Measurements from ENCODE around the gene JAM2. TPM values are rescaled to one million over a fixed set of nuclear protein-coding genes. Genes with fewer than 3 reads are reported as not detected.

JAM2 gene
- total RNA-seq, 2 donors from 2014 or later, result 0.33 to 3.4 TPM

DNA sequence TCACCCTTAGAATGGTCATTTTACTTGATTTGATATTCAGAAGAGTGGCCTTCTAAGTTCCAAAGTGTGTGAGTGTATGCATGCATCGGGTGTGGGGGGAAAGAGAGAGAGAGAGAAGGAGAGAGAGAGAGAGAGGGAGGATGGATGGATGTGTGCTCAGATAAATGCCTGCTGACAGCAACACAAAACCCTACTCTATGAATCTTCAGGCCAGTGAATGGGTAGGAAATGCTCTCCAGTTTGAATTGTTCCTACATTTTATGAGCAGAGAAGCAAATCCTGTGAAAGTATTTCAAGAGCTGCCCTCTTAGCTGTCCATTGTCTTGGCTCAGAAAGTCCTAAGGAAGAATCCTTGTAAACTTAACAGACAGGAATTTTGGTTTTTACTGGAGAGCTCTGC, 7.4 kb downstream of the JAM2 start:
- Histone ChIP-seq H3K27ac (no peak overlapping the region), H3K36me3 (replicated peaks in 1 of 2; ENCODE audit: insufficient read depth in 1 of 2, low read depth in 2 of 2) (no peaks in the 10 kb centered on the region), H3K27me3 (no peaks in the 10 kb centered on the region), H3K4me1 (no peaks in the 10 kb centered on the region), H3K9me3 (no peaks in the 10 kb centered on the region), H3K4me3 (no peak overlapping the region)
- WGBS, 2 donors, result 55 to 63% methylated on average over 1 of the region's 1 CpG
- intact Hi-C loops (cut with DNase I), result no loop called here
- ATAC-seq (no peak), DNase-seq (no peak)
- TF ChIP-seq, protein P1, sequence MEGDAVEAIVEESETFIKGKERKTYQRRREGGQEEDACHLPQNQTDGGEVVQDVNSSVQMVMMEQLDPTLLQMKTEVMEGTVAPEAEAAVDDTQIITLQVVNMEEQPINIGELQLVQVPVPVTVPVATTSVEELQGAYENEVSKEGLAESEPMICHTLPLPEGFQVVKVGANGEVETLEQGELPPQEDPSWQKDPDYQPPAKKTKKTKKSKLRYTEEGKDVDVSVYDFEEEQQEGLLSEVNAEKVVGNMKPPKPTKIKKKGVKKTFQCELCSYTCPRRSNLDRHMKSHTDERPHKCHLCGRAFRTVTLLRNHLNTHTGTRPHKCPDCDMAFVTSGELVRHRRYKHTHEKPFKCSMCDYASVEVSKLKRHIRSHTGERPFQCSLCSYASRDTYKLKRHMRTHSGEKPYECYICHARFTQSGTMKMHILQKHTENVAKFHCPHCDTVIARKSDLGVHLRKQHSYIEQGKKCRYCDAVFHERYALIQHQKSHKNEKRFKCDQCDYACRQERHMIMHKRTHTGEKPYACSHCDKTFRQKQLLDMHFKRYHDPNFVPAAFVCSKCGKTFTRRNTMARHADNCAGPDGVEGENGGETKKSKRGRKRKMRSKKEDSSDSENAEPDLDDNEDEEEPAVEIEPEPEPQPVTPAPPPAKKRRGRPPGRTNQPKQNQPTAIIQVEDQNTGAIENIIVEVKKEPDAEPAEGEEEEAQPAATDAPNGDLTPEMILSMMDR (IDR thresholded peaks at IDR 0.05), result no peak
- TF ChIP-seq POLR2A (IDR thresholded peaks at IDR 0.05), result no peak

DNA sequence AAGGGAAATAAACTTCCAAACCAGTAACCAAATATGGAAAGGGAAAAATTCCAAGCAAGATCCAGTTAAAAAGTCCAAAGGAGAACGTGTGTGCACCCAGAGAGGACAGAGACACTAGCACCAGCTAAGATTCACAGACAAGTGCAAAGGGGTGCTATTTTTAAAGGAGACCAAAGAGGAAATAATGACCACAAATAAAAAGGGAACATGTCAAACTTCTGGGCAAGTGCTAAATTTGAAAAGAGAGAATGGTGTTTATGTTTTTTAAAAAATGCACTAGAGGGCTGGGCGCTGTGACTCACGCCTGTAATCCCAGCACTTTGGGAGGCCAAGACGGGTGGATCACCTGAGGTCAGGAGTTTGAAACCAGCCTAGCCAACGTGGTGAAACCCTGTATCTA, 8.6 kb downstream of the JAM2 start:
- no peaks in the 10 kb centered on the region for H3K4me1 ChIP-seq
- DNase-seq (no peak), ATAC-seq (no peak)
- H3K9me3 ChIP-seq, result no peaks in the 10 kb centered on the region
- no peak for TF ChIP-seq POLR2A (IDR thresholded peaks at IDR 0.05)
- TF ChIP-seq, protein P1 (IDR thresholded peaks at IDR 0.05), result no peak
- WGBS, 2 donors, result 43 to 67% methylated on average over 5 of the region's 5 CpGs
- no peak overlapping the region for H3K27ac ChIP-seq
- intact Hi-C loops (cut with DNase I), result no loop called here
- H3K27me3 ChIP-seq, result no peaks in the 10 kb centered on the region
- no peak overlapping the region for H3K4me3 ChIP-seq
- H3K36me3 ChIP-seq (replicated peaks in 1 of 2; ENCODE audit: insufficient read depth in 1 of 2, low read depth in 2 of 2), result no peaks in the 10 kb centered on the region

DNA sequence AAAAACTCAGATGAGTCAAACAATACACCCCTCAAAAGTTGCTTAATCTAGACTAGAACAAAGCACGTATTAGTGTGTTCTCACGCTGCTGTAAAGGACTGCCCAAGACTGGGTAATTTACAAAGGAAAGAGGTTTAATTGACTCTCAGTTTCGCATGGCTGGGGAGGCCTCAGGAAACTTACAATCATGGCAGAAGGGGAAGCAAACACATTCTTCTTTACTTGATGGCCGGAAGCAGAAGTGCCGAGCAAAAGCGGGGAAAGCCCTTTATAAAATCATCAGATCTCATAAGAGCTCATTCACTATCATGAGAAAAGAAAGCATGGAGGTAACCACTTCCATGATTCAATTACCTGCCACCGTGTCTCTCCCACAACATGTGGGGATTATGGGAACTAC, 10.1 kb downstream of the JAM2 start:
- Histone ChIP-seq H3K4me1 (no peaks in the 10 kb centered on the region), H3K9me3 (no peaks in the 10 kb centered on the region), H3K27me3 (no peaks in the 10 kb centered on the region), H3K27ac (no peak overlapping the region), H3K36me3 (replicated peaks in 1 of 2; ENCODE audit: insufficient read depth in 1 of 2, low read depth in 2 of 2) (no peaks in the 10 kb centered on the region), H3K4me3 (no peak overlapping the region)
- no peak for TF ChIP-seq POLR2A (IDR thresholded peaks at IDR 0.05)
- TF ChIP-seq, protein P1 (IDR thresholded peaks at IDR 0.05), result no peak
- WGBS, 2 donors, result 66 to 82% methylated on average over 7 of the region's 7 CpGs
- no peak for ATAC-seq
- intact Hi-C loops (cut with DNase I), result no loop called here
- DNase-seq, result no peak

DNA sequence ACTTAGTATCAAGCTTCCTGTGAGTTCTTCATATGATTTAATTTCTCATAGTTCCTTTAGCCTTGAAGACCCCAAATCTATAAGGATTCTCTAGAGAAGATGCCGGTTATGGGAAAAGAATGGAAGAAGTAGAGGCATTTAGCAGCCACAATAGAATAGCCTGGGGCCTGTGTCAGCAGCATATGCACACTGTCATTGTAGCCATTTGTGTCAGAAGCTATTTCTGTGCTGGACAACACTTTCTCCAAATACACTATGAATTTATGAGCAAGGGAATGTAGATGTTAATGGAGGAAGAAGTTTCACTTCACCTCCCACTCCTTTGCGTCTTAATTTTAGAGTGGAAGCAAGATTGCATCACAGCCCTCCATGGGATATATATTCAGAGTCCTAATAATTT, 17.4 kb downstream of the JAM2 start:
- ATAC-seq, result no peak
- TF ChIP-seq POLR2A (IDR thresholded peaks at IDR 0.05), result no peak
- no peak overlapping the region for H3K27ac ChIP-seq

DNA sequence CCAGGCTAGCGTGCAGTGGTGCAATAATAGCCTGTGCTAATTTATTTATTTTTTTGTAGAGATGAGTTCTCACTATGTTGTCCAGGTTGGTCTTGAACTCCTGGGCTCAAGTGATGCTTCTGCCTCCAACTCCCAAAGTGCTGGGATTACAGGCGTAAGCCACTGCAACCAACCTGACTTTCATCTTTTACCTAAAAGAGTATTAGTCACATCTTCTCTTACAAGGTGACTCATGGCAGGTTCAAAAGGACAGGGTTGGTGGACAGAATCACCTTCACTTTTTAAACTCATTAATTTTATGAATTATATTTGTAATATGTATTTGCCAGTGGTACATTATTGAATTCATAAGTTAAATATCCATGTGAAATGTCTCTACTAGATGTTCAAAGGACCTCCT, 18.1 kb downstream of the JAM2 start:
- ATAC-seq (no peak), DNase-seq (no peak)
- TF ChIP-seq POLR2A (IDR thresholded peaks at IDR 0.05), result no peak
- TF ChIP-seq, protein P1 (IDR thresholded peaks at IDR 0.05), result no peak
- H3K4me1 ChIP-seq, result no peaks in the 10 kb centered on the region
- no peaks in the 10 kb centered on the region for H3K36me3 ChIP-seq (replicated peaks in 1 of 2; ENCODE audit: insufficient read depth in 1 of 2, low read depth in 2 of 2)
- intact Hi-C loops (cut with DNase I), result no loop called here
- H3K4me3 ChIP-seq, result no peak overlapping the region
- H3K9me3 ChIP-seq, result no peaks in the 10 kb centered on the region
- 89 to 93% methylated on average over 2 of the region's 2 CpGs for WGBS, 2 donors
- no peaks in the 10 kb centered on the region for H3K27me3 ChIP-seq
- H3K27ac ChIP-seq, result no peak overlapping the region

More for the DNA sequence above, 17.4 kb downstream of the JAM2 start:
- H3K4me1 ChIP-seq, result no peaks in the 10 kb centered on the region
- WGBS, 2 donors, result 84 to 95% methylated on average over 2 of the region's 2 CpGs
- no peak for DNase-seq
- no peaks in the 10 kb centered on the region for H3K9me3 ChIP-seq
- no peaks in the 10 kb centered on the region for H3K27me3 ChIP-seq
- intact Hi-C loops (cut with DNase I), result no loop called here
- no peak overlapping the region for H3K4me3 ChIP-seq
- no peaks in the 10 kb centered on the region for H3K36me3 ChIP-seq (replicated peaks in 1 of 2; ENCODE audit: insufficient read depth in 1 of 2, low read depth in 2 of 2)
